HG02642 (cell line): ENCODE measurements around the gene FAM222B.
"Not testable (repeated sequence)": the region's sequence is repeated elsewhere in the genome, so short reads cannot be mapped to it uniquely, and the experiment has no call there.

ENCODE experiments used
- ATAC-seq: cut with Tn5 transposase; IDR thresholded peaks from one replicate; pipeline ENCODE4 v1.9.1; 2021; ENCODE audit warnings: mild to moderate bottlenecking; ENCODE audit not compliant: unreplicated experiment, poor library complexity

FAM222B gene

DNA sequence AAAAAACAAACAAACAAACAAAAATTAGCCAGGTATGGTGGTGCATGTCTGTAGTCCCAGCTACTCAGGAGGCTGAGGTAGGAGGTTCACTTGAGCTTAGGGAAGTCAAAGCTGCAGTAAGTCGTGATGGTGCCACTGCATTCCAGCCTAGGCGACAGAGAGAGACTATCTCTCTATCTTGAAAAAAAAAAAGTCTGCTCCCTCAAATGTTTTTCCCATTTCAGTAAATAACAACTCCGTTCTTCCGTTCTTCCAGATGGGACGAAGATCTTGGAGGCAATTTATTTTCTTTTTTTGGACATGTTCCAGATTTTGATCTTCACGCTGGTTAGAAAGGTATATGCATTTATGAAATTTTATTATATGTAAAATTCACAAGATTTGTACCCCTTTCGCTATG is 31.2 kb upstream of the FAM222B start:
- no peak for ATAC-seq

- ATAC-seq, result peak; percentile 88
These were observed 28.5 kb upstream of the FAM222B start for GRCh38 chr17:28871056-28871579.

GRCh38 chr17:28867276-28867675 is 24.7 kb upstream of the FAM222B start:
- ATAC-seq, result no peak

DNA sequence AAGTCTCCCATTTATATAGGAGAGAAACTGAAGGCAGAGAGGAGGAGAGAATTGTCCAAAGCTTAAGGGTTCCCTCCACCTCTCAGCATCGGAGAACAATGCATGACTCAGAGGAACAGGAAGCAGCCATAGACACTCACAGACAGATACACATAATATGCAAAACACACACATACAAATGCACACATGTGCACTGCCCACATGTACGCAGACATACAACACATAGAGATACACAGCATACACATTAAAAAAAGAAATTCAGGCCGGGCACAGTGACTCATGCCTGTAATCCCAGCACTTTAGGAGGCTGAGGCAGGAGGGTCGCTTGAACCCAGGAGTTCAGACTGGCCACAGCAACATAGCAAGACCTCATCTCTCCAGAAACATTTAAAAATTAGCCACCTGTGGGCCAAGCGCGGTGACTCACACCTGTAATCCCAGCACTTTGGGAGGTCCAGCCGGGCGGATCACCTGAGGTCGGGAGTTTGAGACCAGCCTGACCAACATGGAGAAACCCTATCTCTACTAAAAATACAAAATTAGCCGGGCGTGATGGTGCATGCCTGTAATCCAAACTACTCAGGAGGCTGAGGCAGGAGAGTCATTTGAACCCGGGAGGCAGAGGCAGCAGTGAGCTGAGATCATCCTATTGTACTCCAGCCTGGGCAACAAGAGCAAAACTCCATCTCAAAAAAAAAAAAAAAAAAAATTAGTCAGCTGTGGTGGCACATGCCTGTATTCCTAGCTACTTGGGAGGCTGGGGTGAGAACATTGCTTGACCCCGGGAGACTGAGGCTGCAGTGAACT is 23.6 kb upstream of the FAM222B start:
- ATAC-seq, result no peak

DNA sequence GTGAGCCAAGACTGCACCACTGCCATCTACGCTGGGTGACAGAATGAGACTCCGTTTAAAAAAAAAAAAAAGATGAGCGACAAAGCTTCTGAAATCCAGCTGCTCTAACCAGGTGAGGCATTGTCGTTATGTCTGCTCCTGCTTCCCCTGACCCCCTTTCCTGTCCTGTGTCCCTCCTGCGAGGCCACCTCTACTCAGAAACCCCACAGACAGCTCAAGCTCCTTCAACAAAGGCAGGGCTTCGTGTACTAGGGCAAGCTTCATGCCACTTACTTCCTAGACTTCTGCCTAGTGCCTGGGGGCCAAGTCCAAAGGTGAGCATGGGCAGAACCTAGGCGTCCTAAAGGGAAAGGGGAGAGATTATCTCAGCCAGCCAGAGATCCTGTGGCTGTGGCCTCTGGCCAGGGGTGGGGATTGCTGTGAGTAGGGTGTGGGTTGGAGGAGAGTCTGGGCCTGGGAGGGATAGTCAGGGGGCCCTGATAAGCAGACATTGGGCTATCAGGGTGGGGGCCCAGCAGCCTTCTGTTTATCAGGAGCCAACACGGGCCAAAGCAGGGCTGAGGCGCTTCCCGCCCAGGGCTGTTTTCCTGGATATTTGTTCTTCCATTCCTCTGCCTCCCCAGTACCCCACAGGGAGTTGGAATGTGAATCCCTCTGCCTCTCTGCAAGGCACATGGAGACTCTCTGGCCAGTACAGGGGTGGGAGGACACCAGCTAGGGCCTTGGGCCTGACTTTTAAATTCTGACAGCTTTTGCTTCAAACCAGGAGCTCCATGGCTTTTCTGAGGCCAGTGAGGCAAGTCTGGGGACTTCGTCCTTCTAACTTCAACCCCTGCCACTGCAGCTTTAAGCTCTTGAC is 22.6 kb upstream of the FAM222B start:
- ATAC-seq, result no peak

GRCh38 chr17:28863953-28864352 is 21.4 kb upstream of the FAM222B start:
- ATAC-seq, result no peak

DNA sequence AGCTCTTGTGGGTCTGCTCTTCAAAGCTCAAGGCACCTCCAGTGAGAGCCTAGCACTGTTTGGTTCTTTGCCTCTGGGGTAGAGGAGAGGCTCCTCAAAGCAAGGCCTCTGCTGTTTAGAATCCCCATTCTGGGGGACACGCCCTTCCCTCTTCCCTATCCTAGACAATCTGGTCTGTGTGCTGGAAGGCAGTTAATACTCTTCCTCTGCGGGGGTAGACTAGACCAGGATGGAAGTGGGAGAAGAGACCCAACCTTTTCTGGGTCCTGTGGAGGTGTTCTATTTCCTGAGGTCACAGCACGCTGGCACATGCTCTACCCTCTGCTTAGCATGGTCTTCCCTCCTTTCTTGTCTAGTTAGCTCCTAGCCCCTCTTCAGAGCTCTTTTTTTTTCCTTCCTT is 20.0 kb upstream of the FAM222B start:
- no peak for ATAC-seq

GRCh38 chr17:28861393-28862203 is 19.0 kb upstream of the FAM222B start:
- ATAC-seq, result no peak

DNA sequence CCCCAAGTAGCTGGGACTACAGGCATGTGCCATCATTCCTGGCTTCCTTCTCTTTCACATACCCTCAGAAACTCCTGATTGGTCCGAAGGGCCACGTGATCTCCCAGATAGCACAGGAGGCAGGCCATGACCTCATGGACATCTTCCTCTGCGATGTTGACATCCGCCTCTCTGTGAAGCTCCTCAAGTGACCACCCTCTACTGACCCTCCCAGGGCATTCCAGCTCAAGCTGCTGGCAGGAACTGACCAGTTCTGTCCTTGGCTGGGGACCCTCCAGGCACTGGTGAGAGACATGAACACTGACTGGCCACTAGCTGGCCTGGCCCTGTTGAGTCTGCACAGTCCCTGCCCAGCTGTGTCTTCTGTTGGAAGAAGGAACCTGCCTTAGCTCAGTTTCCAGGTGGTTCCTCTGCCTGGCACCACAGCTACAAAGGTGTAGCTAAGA is 17.8 kb upstream of the FAM222B start:
- no peak for ATAC-seq

- no peak for ATAC-seq
These were observed 16.3 kb upstream of the FAM222B start for GRCh38 chr17:28858801-28859355.

- no peak for ATAC-seq
These were observed 15.6 kb upstream of the FAM222B start for GRCh38 chr17:28857905-28858800.

- no peak for ATAC-seq
These were observed 13.5 kb upstream of the FAM222B start for GRCh38 chr17:28856028-28856574.

- ATAC-seq, result no peak
These were observed 12.7 kb upstream of the FAM222B start for GRCh38 chr17:28855336-28855679.

DNA sequence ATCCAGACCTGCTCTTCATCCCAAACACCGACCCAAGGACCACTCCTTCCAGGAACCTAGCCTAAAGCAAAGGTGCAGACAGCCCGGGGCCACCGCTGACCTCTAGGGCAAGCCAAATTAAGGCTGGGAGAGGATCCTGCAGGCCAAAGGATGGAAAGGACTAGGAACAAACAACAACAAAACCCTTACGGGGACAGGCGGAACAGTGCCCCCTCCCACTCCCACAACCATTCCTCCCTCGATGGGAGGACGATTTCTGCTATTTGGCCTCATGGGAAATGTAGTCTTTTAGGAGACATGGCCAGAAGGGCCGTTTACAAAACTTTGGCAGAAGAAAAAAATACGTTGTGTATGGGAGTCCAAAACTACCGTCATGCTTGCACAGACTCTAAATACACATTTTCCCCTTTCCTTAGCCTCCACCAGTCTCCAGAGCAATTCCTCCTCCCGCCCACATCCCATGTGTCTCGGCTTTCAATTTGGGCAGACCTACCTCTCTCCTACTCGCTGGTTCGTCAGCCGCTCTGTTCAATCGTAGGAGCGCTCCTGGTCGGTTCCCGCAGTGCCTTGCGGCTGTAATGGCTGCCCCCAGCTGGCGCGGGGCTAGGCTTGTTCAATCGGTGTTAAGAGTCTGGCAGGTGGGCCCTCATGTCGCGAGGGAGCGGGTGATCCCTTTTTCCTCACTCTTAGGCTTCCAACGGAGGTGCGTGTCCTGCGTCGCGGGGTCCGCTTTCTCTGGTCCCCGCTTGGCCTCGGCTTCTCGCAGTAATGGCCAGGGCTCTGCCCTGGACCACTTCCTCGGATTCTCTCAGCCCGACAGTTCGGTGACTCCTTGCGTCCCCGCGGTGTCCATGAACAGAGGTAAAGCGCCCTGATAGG is 12.1 kb upstream of the FAM222B start, which contains the start of gene ERAL1:
Gene ERAL1 (plus strand): TSS at position 560 of the 879 bp plus-strand sequence. CDS start 19 bp downstream, at position 579.
- ATAC-seq, result peak; percentile 94

DNA sequence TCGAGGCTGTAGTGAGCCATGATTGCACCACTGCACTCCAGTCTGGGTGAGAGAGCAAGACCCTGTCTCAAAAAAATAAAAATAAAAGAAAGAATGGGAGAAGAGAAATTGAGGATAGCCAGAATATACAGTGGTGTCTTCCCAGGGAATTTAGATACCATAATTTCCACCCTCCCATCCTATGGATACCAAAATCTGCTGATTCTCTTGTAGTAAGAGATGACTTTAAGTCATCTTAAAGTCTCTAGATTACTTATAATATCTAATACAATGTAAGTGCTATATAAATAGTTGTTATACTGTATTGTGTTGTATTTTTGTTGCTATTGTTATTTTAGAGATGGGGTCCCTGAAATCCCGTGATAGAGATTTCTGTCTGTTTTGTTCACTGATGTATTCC is 10.7 kb upstream of the FAM222B start:
- ATAC-seq, result no peak

DNA sequence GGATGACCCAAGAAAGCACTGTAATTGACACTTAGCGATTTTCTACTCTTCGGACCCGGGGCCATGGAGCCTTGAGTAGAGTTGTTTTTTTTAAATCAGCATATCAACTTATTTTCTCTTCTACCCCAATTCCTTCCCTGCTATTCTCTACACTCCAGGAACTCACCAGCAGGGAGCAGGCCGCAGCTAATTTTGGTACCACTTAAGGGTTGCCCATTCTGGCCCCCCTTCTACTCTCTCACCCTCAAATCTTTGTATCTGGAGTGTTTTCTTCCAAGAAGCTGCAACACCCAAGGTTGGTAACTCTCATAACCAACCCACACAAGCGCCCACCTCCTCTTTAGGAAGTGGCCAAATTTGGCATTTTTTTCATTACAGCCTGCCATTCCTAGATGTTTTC is 6.7 kb upstream of the FAM222B start:
- no peak for ATAC-seq

DNA sequence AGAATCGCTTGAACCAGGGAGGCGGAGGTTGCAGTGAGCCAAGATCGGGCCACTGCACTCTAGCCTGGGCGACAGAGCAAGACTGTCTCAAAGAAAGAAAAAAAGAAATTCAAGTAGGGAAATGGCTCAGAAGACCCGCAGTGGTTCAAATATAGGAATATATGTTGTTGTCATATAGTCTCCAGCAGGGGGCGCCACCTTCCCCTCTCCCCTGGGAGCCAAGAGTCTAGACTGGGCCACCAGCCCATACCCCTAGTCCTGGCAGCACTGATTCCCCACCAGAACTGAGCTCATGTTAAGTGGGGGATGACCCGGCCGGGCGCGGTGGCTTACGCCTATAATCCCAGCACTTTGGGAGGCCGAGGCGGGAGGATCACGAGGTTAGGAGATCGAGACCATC is 6.1 kb upstream of the FAM222B start:
- ATAC-seq, result not testable (repeated sequence)

DNA sequence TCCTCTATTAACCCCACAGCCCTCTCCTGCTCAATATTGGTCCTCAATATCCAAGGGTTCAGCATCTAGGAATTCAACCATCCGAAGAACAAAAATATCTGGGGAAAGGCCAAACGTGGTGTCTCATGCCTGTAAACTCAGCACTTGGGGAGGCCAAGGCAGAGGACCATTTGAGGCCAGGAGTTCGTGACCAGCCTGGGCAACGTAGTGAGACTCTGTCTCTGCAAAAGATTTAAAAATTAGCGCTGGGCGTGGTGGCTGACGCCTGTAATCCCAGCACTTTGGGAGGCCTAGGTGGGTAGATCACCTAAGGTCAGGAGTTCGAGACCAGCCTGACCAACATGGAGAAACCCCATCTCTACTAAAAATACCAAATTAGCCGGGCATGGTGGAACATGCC is 4.1 kb upstream of the FAM222B start:
- ATAC-seq, result not testable (repeated sequence)
